Osteoblast (primary cell): Measurements from ENCODE around the gene SPATA9. TPM values are rescaled to one million over a fixed set of nuclear protein-coding genes. Genes with fewer than 3 reads are reported as not detected.
"Not testable (repeated sequence)": the region's sequence is repeated elsewhere in the genome, so short reads cannot be mapped to it uniquely, and the experiment has no call there.

Source experiments
- DNase-seq: peaks from one replicate; pipeline ENCODE4 v3.0.0; 2011; ENCODE audit warnings: low spot score, mixed read lengths; ENCODE audit not compliant: insufficient read length; ENCODE audit errors: missing footprints
- H2AFZ ChIP-seq: 2 replicates; pipeline ENCODE4 v1.6.0; 2011; ENCODE audit warnings: mild to moderate bottlenecking, low read length
- H3K27ac ChIP-seq: 2 replicates; pipeline ENCODE4 v1.5.1; 2011; ENCODE audit warnings: mild to moderate bottlenecking, low read depth, low read length, moderate library complexity
- H3K27me3 ChIP-seq: 2 replicates; pipeline ENCODE4 v1.6.0; 2012; ENCODE audit warnings: mild to moderate bottlenecking, control low read depth, inconsistent platforms, low read length, moderate library complexity; ENCODE audit not compliant: insufficient read depth
- H3K36me3 ChIP-seq: 2 replicates; pipeline ENCODE4 v1.5.1; 2011; ENCODE audit warnings: mild to moderate bottlenecking, low read length, control low read depth, moderate library complexity; ENCODE audit not compliant: insufficient read depth
- H3K4me1 ChIP-seq: 2 replicates; pipeline ENCODE4 v1.5.1; 2011; ENCODE audit warnings: mild to moderate bottlenecking, low read length, control low read depth, moderate library complexity; ENCODE audit not compliant: insufficient read depth
- H3K4me2 ChIP-seq: 2 replicates; pipeline ENCODE4 v1.6.0; 2011; ENCODE audit warnings: mild to moderate bottlenecking, low read length; ENCODE audit not compliant: insufficient read depth
- H3K4me3 ChIP-seq: fragments of 200-600 bp; sonication (generic); 3 replicates; pipeline ENCODE4 v1.5.1; 2012; ENCODE audit warnings: mild to moderate bottlenecking, low read length, inconsistent platforms; ENCODE audit not compliant: insufficient read depth
- H3K79me2 ChIP-seq: 2 replicates; pipeline ENCODE4 v1.6.0; 2012; ENCODE audit warnings: mild to moderate bottlenecking, low read length, control low read depth, inconsistent platforms; ENCODE audit not compliant: insufficient read depth
- H3K9me3 ChIP-seq: 2 replicates; pipeline ENCODE4 v1.5.1; 2011; ENCODE audit warnings: low read depth, low read length, control low read depth
- H4K20me1 ChIP-seq: 2 replicates; pipeline ENCODE4 v1.6.0; 2012; ENCODE audit warnings: mild to moderate bottlenecking, low read length, control low read depth; ENCODE audit not compliant: insufficient read depth
- CTCF ChIP-seq: IDR thresholded peaks from 2 replicates; pipeline ENCODE4 v1.5.1; 2011; ENCODE audit warnings: mild to moderate bottlenecking, low read depth, low read length, moderate library complexity; ENCODE audit errors: extremely low read depth
- total RNA-seq: library from RNA; depleted of rRNA; stranded (reverse); fragments of >200 nt; gene quantifications from 2 replicates; pipeline ENCODE4 v1.2.3, GENCODE V29; 2012

SPATA9 gene
- total RNA-seq, 1 donor, result 0.36 TPM

- H2AFZ ChIP-seq, result no peak overlapping the region
- peaks cover 20% of the 10 kb centered on the region for H3K4me1 ChIP-seq
- H3K4me3 ChIP-seq, result no peak overlapping the region
- no peak overlapping the region for H3K27ac ChIP-seq
- H3K9me3 ChIP-seq, result no peaks in the 10 kb centered on the region
- H3K27me3 ChIP-seq, result no peaks in the 10 kb centered on the region
- DNase-seq, result no peak
- no peaks in the 10 kb centered on the region for H4K20me1 ChIP-seq
- no peak overlapping the region for H3K4me2 ChIP-seq
- TF ChIP-seq CTCF, result no peak
- H3K79me2 ChIP-seq, result no peaks in the 10 kb centered on the region
- no peaks in the 10 kb centered on the region for H3K36me3 ChIP-seq
Measured at GRCh38 chr5:95633671-95634070, 49.1 kb downstream of the SPATA9 start.

- not testable (repeated sequence) for H4K20me1 ChIP-seq, H3K4me3 ChIP-seq, H3K4me2 ChIP-seq, H2AFZ ChIP-seq, H3K27ac ChIP-seq, H3K36me3 ChIP-seq, DNase-seq, H3K9me3 ChIP-seq, H3K79me2 ChIP-seq, H3K27me3 ChIP-seq
- H3K4me1 ChIP-seq, result peaks cover 20% of the 10 kb centered on the region
Measured at GRCh38 chr5:95632942-95633341, 49.8 kb downstream of the SPATA9 start.

DNA sequence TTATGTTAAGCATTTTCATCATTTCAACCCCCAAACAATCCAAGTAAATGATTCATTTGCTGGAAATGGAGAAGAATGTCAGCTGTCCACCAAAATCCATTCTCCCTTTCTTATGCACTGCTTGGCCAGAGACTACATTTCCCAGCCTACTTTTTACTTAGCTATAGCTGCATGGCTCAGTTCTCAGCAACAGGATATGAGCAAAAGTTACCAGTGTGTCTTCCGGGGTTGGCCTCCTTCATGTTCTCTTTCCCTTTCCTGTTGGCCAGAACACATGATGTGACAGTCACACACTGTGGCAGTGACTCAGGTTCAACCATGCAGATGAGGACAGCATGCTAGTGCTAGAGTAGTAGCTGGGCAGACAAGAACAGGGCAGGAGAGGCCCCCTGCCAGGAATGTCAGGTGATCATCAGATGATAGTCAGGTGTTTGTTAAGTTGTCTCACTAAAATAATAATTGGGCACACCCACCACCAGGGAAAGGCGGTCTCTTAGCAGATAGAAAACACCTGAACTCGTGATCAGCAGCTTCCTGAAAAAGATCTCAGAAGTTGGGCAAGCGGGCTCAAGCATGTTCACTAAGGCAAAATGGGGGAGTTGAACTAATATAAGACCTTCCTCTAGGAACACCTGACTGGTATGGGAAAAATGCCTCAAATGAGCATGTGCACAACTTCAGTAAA, 50.7 kb downstream of the SPATA9 start:
- Histone ChIP-seq H3K9me3 (no peaks in the 10 kb centered on the region), H3K79me2 (no peaks in the 10 kb centered on the region), H2AFZ (peak overlapping the region; percentile 92), H3K36me3 (no peaks in the 10 kb centered on the region), H3K4me1 (peaks cover 20% of the 10 kb centered on the region), H3K4me3 (peak overlapping the region; percentile 27), H4K20me1 (no peaks in the 10 kb centered on the region), H3K27me3 (no peaks in the 10 kb centered on the region), H3K4me2 (peak overlapping the region; percentile 58), H3K27ac (peak overlapping the region; percentile 81)
- peak; percentile 91 for DNase-seq
- no peak for TF ChIP-seq CTCF

- peak; percentile 79 for DNase-seq
- no peak for TF ChIP-seq CTCF
- H3K36me3 ChIP-seq, result no peaks in the 10 kb centered on the region
- peaks cover 20% of the 10 kb centered on the region for H3K4me1 ChIP-seq
- H4K20me1 ChIP-seq, result no peaks in the 10 kb centered on the region
- H3K27ac ChIP-seq, result peak overlapping the region; percentile 81
- H3K4me2 ChIP-seq, result peak overlapping the region; percentile 58
- no peaks in the 10 kb centered on the region for H3K9me3 ChIP-seq
- H3K27me3 ChIP-seq, result no peaks in the 10 kb centered on the region
- peak overlapping the region; percentile 27 for H3K4me3 ChIP-seq
- H3K79me2 ChIP-seq, result no peaks in the 10 kb centered on the region
- H2AFZ ChIP-seq, result peak overlapping the region; percentile 92
Measured at GRCh38 chr5:95631255-95631958, 51.4 kb downstream of the SPATA9 start.
